HG03159 (cell line): ENCODE measurements around the gene SERPINB1.
"Not testable (repeated sequence)": the region's sequence is repeated elsewhere in the genome, so short reads cannot be mapped to it uniquely, and the experiment has no call there.

Experiments
- ATAC-seq: cut with Tn5 transposase; IDR thresholded peaks from one replicate; pipeline ENCODE4 v1.9.1; 2021; ENCODE audit warnings: mild to moderate bottlenecking, moderate library complexity; ENCODE audit not compliant: unreplicated experiment

Gene SERPINB1

GRCh38 chr6:2866171-2866846 is 24.6 kb upstream of the SERPINB1 start:
- ATAC-seq: peak; percentile 41

- ATAC-seq: no peak
Observed at GRCh38 chr6:2865694-2866151, 24.1 kb upstream of the SERPINB1 start.

- no peak for ATAC-seq
Observed at GRCh38 chr6:2865270-2865669, 23.6 kb upstream of the SERPINB1 start.

GRCh38 chr6:2863901-2864300 is 22.2 kb upstream of the SERPINB1 start:
- no peak for ATAC-seq

GRCh38 chr6:2862712-2863181 is 21.1 kb upstream of the SERPINB1 start:
- ATAC-seq: peak; percentile 59

- ATAC-seq: no peak
Observed at GRCh38 chr6:2861822-2862164, 20.1 kb upstream of the SERPINB1 start.

- no peak for ATAC-seq
Observed at GRCh38 chr6:2861060-2861821, 19.6 kb upstream of the SERPINB1 start.

- ATAC-seq: not testable (repeated sequence)
Observed at GRCh38 chr6:2860706-2861059, 19.0 kb upstream of the SERPINB1 start.

- ATAC-seq: not testable (repeated sequence)
Observed at GRCh38 chr6:2859798-2860705, 18.4 kb upstream of the SERPINB1 start.

- no peak for ATAC-seq
Observed at GRCh38 chr6:2859185-2859700, 17.6 kb upstream of the SERPINB1 start.

- ATAC-seq: peak; percentile 42
Observed at GRCh38 chr6:2857580-2858337, 16.1 kb upstream of the SERPINB1 start.

GRCh38 chr6:2857185-2857579 is 15.5 kb upstream of the SERPINB1 start:
- no peak for ATAC-seq

GRCh38 chr6:2855061-2855519 is 13.4 kb upstream of the SERPINB1 start:
- ATAC-seq: no peak

GRCh38 chr6:2854396-2854982 is 12.8 kb upstream of the SERPINB1 start:
- no peak for ATAC-seq

- no peak for ATAC-seq
Observed at GRCh38 chr6:2853769-2854395, 12.2 kb upstream of the SERPINB1 start.

GRCh38 chr6:2853378-2853768 is 11.7 kb upstream of the SERPINB1 start:
- ATAC-seq: not testable (repeated sequence)

GRCh38 chr6:2852921-2853322 is 11.3 kb upstream of the SERPINB1 start:
- no peak for ATAC-seq

GRCh38 chr6:2852514-2852855 is 10.8 kb upstream of the SERPINB1 start:
- ATAC-seq: no peak

- no peak for ATAC-seq
Observed at GRCh38 chr6:2851727-2852513, 10.3 kb upstream of the SERPINB1 start.
